Fibroblast of lung (primary cell): ENCODE data around the gene ACTR1A.

Experiments
- EZH2 ChIP-seq: IDR thresholded peaks from 2 replicates; pipeline ENCODE4 v1.5.1; 2012; ENCODE audit warnings: low read length, control low read depth, mild to moderate bottlenecking; ENCODE audit errors: missing control alignments
- TF ChIP-seq, protein P1 (sequence below), 2 donors: IDR thresholded peaks in 1 of 2; conservative IDR thresholded peaks in 1 of 2; 1 replicate in 1 of 2; 2 replicates in 1 of 2; pipeline ENCODE4 v1.5.1; 2011 to 2012; ENCODE audit warnings: low read length in 2 of 2, control low read depth in 1 of 2, inconsistent platforms in 1 of 2, low read depth in 1 of 2, mild to moderate bottlenecking in 1 of 2

DNA sequence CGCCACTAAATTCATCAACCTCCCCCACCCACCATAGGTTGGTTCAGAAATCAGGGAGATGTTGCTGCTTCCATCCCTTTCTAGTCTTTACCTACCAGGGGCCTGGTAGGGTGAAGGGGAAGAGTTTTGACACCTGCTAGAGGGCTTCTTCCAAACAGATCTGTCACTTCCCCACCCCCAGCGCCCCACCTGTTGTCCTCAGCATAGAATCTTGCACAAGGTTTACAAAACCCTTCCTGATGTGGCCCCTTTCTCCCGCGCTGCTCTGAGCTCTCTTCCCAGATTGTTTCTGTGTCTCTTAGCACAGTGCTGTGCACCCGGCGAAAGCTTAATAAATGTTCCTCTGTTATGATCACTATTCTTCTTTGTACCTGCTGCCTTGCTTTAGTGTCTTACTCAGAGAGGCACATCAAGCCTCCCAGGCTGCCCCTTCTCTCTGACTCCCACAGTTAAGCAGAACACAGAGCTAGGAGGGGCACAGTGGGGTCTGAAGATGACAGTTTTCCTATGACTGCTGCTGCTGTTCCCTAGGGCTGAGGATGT lies 39.9 kb downstream of the ACTR1A start:
- TF ChIP-seq, protein P1, sequence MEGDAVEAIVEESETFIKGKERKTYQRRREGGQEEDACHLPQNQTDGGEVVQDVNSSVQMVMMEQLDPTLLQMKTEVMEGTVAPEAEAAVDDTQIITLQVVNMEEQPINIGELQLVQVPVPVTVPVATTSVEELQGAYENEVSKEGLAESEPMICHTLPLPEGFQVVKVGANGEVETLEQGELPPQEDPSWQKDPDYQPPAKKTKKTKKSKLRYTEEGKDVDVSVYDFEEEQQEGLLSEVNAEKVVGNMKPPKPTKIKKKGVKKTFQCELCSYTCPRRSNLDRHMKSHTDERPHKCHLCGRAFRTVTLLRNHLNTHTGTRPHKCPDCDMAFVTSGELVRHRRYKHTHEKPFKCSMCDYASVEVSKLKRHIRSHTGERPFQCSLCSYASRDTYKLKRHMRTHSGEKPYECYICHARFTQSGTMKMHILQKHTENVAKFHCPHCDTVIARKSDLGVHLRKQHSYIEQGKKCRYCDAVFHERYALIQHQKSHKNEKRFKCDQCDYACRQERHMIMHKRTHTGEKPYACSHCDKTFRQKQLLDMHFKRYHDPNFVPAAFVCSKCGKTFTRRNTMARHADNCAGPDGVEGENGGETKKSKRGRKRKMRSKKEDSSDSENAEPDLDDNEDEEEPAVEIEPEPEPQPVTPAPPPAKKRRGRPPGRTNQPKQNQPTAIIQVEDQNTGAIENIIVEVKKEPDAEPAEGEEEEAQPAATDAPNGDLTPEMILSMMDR (conservative IDR thresholded peaks at IDR 0.05 in 1 of 2, IDR thresholded peaks at IDR 0.05 in 1 of 2; ENCODE audit: low read depth in 1 of 2, low read length in 2 of 2): no peak
- TF ChIP-seq EZH2: no peak
